ENCODE measurements around the gene NCOA1. TPM values are rescaled to one million over a fixed set of nuclear protein-coding genes. Genes with fewer than 3 reads are reported as not detected.

The NCOA1 gene
- total RNA-seq, 2 donors from 2014 or later: 34.9 to 58.3 TPM

GRCh38 chr2:24613154-24613814 lies 122.2 kb downstream of the NCOA1 start:
- Histone ChIP-seq H3K4me1 (ENCODE audit: control insufficient read depth in 1 of 2, low read depth in 2 of 2) (no peaks in the 10 kb centered on the region), H3K27ac (no peak overlapping the region), H3K36me3 (no peaks in the 10 kb centered on the region), H3K27me3 (replicated peaks; ENCODE audit: insufficient read depth) (no peaks in the 10 kb centered on the region), H3K9me3 (no peaks in the 10 kb centered on the region), H3K4me3 (no peak overlapping the region)
- DNase-seq (ENCODE audit: low spot score) (no peak), ATAC-seq (ENCODE audit: insufficient number of reproducible peaks, low FRiP score, low read depth) (no peak)
- no peak for TF ChIP-seq CTCF (IDR thresholded peaks at IDR 0.05)

GRCh38 chr2:24616616-24617015 lies 125.6 kb downstream of the NCOA1 start:
- DNase-seq (ENCODE audit: low spot score) (no peak), ATAC-seq (ENCODE audit: insufficient number of reproducible peaks, low FRiP score, low read depth) (no peak)
- no peak for TF ChIP-seq CTCF (IDR thresholded peaks at IDR 0.05)
- H3K36me3 ChIP-seq: no peaks in the 10 kb centered on the region
- no peak overlapping the region for H3K27ac ChIP-seq
- H3K4me3 ChIP-seq: no peak overlapping the region
- H3K4me1 ChIP-seq (ENCODE audit: control insufficient read depth in 1 of 2, low read depth in 2 of 2): no peaks in the 10 kb centered on the region
- H3K9me3 ChIP-seq: no peaks in the 10 kb centered on the region
- H3K27me3 ChIP-seq (replicated peaks; ENCODE audit: insufficient read depth): no peaks in the 10 kb centered on the region

GRCh38 chr2:24617424-24617823 lies 126.4 kb downstream of the NCOA1 start:
- no peak for ATAC-seq (ENCODE audit: insufficient number of reproducible peaks, low FRiP score, low read depth)
- Histone ChIP-seq H3K4me1 (ENCODE audit: control insufficient read depth in 1 of 2, low read depth in 2 of 2) (no peaks in the 10 kb centered on the region), H3K27ac (no peak overlapping the region), H3K9me3 (no peaks in the 10 kb centered on the region), H3K4me3 (no peak overlapping the region), H3K27me3 (replicated peaks; ENCODE audit: insufficient read depth) (no peaks in the 10 kb centered on the region), H3K36me3 (no peaks in the 10 kb centered on the region)
- no peak for TF ChIP-seq CTCF (IDR thresholded peaks at IDR 0.05)
- DNase-seq (ENCODE audit: low spot score): no peak

- Histone ChIP-seq H3K36me3 (no peaks in the 10 kb centered on the region), H3K4me3 (no peak overlapping the region), H3K27ac (no peak overlapping the region), H3K27me3 (replicated peaks; ENCODE audit: insufficient read depth) (no peaks in the 10 kb centered on the region), H3K4me1 (ENCODE audit: control insufficient read depth in 1 of 2, low read depth in 2 of 2) (no peaks in the 10 kb centered on the region), H3K9me3 (no peaks in the 10 kb centered on the region)
- no peak for ATAC-seq (ENCODE audit: insufficient number of reproducible peaks, low FRiP score, low read depth)
- DNase-seq (ENCODE audit: low spot score): no peak
- no peak for TF ChIP-seq CTCF (IDR thresholded peaks at IDR 0.05)
Observed at GRCh38 chr2:24618144-24618543, 127.1 kb downstream of the NCOA1 start.

- no peaks in the 10 kb centered on the region for H3K9me3 ChIP-seq
- no peaks in the 10 kb centered on the region for H3K36me3 ChIP-seq
- H3K27ac ChIP-seq: no peak overlapping the region
- DNase-seq (ENCODE audit: low spot score) (no peak), ATAC-seq (ENCODE audit: insufficient number of reproducible peaks, low FRiP score, low read depth) (no peak)
- TF ChIP-seq CTCF (IDR thresholded peaks at IDR 0.05): no peak
- H3K4me1 ChIP-seq (ENCODE audit: control insufficient read depth in 1 of 2, low read depth in 2 of 2): no peaks in the 10 kb centered on the region
- H3K27me3 ChIP-seq (replicated peaks; ENCODE audit: insufficient read depth): no peaks in the 10 kb centered on the region
- H3K4me3 ChIP-seq: no peak overlapping the region
Observed at GRCh38 chr2:24618680-24619079, 127.6 kb downstream of the NCOA1 start.
